Measurements from ENCODE around the gene GALNT9. TPM values are rescaled to one million over a fixed set of nuclear protein-coding genes. Genes with fewer than 3 reads are reported as not detected.

Gene GALNT9
- total RNA-seq, 1 experiment from 2014 or later, result 0.45 TPM

GRCh38 chr12:132155771-132156572, 173.4 kb downstream of the GALNT9 start:
- H3K27ac Mint-ChIP-seq (ENCODE audit: unreplicated experiment), result no peak overlapping the region
- no peaks in the 10 kb centered on the region for H3K9me3 Mint-ChIP-seq (ENCODE audit: unreplicated experiment)
- ChIA-PET CTCF (no interaction called here), POLR2A (no interaction called here)
- peaks cover 10% of the 10 kb centered on the region for H3K36me3 Mint-ChIP-seq (ENCODE audit: insufficient read depth, unreplicated experiment)
- no peaks in the 10 kb centered on the region for H3K4me1 Mint-ChIP-seq (ENCODE audit: low read depth, unreplicated experiment)
- H3K4me1 ChIP-seq, result no peaks in the 10 kb centered on the region
- TF ChIP-seq CTCF (IDR thresholded peaks at IDR 0.05; ENCODE audit: insufficient read depth in 1 of 2, low read depth in 1 of 2, low read length in 1 of 2, severe bottlenecking in 1 of 2, unreplicated experiment in 1 of 2), result no peak
- DNase-seq, result no peak
- intact Hi-C loops (cut with micrococcal nuclease; ENCODE audit: unreplicated experiment), result loop anchor here (2.0 kb wide), 1 partner anchor 259 kb away; no protein-coding TSS in a partner anchor
- no peak overlapping the region for H3K4me3 ChIP-seq (ENCODE audit: low read depth, low read length)
- no peaks in the 10 kb centered on the region for H3K27me3 Mint-ChIP-seq (ENCODE audit: insufficient read depth, unreplicated experiment)
- no peaks in the 10 kb centered on the region for H3K9me3 ChIP-seq
- no TSS peak for BruUV-seq (replicated peaks)
- no peak overlapping the region for H3K4me3 Mint-ChIP-seq (ENCODE audit: unreplicated experiment)
- peaks cover 5% of the 10 kb centered on the region for H3K36me3 ChIP-seq (ENCODE audit: control insufficient read depth, insufficient read depth, low read length)
- no peaks in the 10 kb centered on the region for H3K27me3 ChIP-seq (replicated peaks; ENCODE audit: control insufficient read depth, insufficient read depth, low read length)

- ChIA-PET CTCF (no interaction called here), POLR2A (no interaction called here)
- no peaks in the 10 kb centered on the region for H3K27me3 Mint-ChIP-seq (ENCODE audit: insufficient read depth, unreplicated experiment)
- Histone ChIP-seq H3K36me3 (ENCODE audit: control insufficient read depth, insufficient read depth, low read length) (peaks cover 5% of the 10 kb centered on the region), H3K9me3 (no peaks in the 10 kb centered on the region), H3K4me3 (ENCODE audit: low read depth, low read length) (no peak overlapping the region), H3K4me1 (no peaks in the 10 kb centered on the region), H3K27me3 (replicated peaks; ENCODE audit: control insufficient read depth, insufficient read depth, low read length) (no peaks in the 10 kb centered on the region)
- no peak for DNase-seq
- no peaks in the 10 kb centered on the region for H3K9me3 Mint-ChIP-seq (ENCODE audit: unreplicated experiment)
- TF ChIP-seq CTCF (IDR thresholded peaks at IDR 0.05; ENCODE audit: insufficient read depth in 1 of 2, low read depth in 1 of 2, low read length in 1 of 2, severe bottlenecking in 1 of 2, unreplicated experiment in 1 of 2), result no peak
- H3K4me1 Mint-ChIP-seq (ENCODE audit: low read depth, unreplicated experiment), result no peaks in the 10 kb centered on the region
- no TSS peak for BruUV-seq (replicated peaks)
- intact Hi-C loops (cut with micrococcal nuclease; ENCODE audit: unreplicated experiment), result loop anchor here (1.0 to 2.0 kb wide), 2 partner anchors 64 to 260 kb away; no protein-coding TSS in a partner anchor
- peaks cover 12% of the 10 kb centered on the region for H3K36me3 Mint-ChIP-seq (ENCODE audit: insufficient read depth, unreplicated experiment)
- no peak overlapping the region for H3K4me3 Mint-ChIP-seq (ENCODE audit: unreplicated experiment)
- no peak overlapping the region for H3K27ac Mint-ChIP-seq (ENCODE audit: unreplicated experiment)
Observed at GRCh38 chr12:132154941-132155770, 174.2 kb downstream of the GALNT9 start.

GRCh38 chr12:132154341-132154761, 175.0 kb downstream of the GALNT9 start:
- no TSS peak for BruUV-seq (replicated peaks)
- Histone ChIP-seq H3K27me3 (replicated peaks; ENCODE audit: control insufficient read depth, insufficient read depth, low read length) (no peaks in the 10 kb centered on the region), H3K4me1 (no peaks in the 10 kb centered on the region), H3K9me3 (no peaks in the 10 kb centered on the region), H3K4me3 (ENCODE audit: low read depth, low read length) (no peak overlapping the region), H3K36me3 (ENCODE audit: control insufficient read depth, insufficient read depth, low read length) (peaks cover 7% of the 10 kb centered on the region)
- Mint-ChIP-seq H3K36me3 (ENCODE audit: insufficient read depth, unreplicated experiment) (peaks cover 12% of the 10 kb centered on the region), H3K9me3 (ENCODE audit: unreplicated experiment) (no peaks in the 10 kb centered on the region), H3K27me3 (ENCODE audit: insufficient read depth, unreplicated experiment) (no peaks in the 10 kb centered on the region), H3K27ac (ENCODE audit: unreplicated experiment) (no peak overlapping the region), H3K4me3 (ENCODE audit: unreplicated experiment) (no peak overlapping the region), H3K4me1 (ENCODE audit: low read depth, unreplicated experiment) (no peaks in the 10 kb centered on the region)
- intact Hi-C loops (cut with micrococcal nuclease; ENCODE audit: unreplicated experiment), result loop anchor here (1.0 to 2.0 kb wide), 2 partner anchors 65 to 260 kb away; no protein-coding TSS in a partner anchor
- no peak for DNase-seq
- no peak for TF ChIP-seq CTCF (IDR thresholded peaks at IDR 0.05; ENCODE audit: insufficient read depth in 1 of 2, low read depth in 1 of 2, low read length in 1 of 2, severe bottlenecking in 1 of 2, unreplicated experiment in 1 of 2)
- CTCF ChIA-PET, result interaction anchor here (0.6 to 1.5 kb wide), 13 partner anchors 8 to 407 kb away, joined by 3 to 44 read pairs (median 4); no protein-coding TSS in a partner anchor
- POLR2A ChIA-PET, result interaction anchor here (0.6 kb wide), 1 partner anchor 252 kb away, joined by 4 read pairs; no protein-coding TSS in a partner anchor
